Liver (tissue), 9 donors: ENCODE results near the gene ANKRD16. TPM values are rescaled to one million over a fixed set of nuclear protein-coding genes. Genes with fewer than 3 reads are reported as not detected.
"Not testable (repeated sequence)": the region's sequence is repeated elsewhere in the genome, so short reads cannot be mapped to it uniquely, and the experiment has no call there.

Experiments used
- DNase-seq: peaks from one replicate; pipeline ENCODE4 v3.0.0-alpha.2; 2017; ENCODE audit warnings: low spot score
- H3K27ac ChIP-seq, 2 donors: one replicate each; pipeline ENCODE4 v1.7.0; 2013; ENCODE audit warnings: inconsistent platforms in 2 of 2, low read length in 2 of 2, control low read depth in 1 of 2, low read depth in 1 of 2, mild to moderate bottlenecking in 1 of 2
- H3K27me3 ChIP-seq, 4 donors: one replicate each; pipeline versions ENCODE4 v1.6.1 to v1.7.0; 2013; ENCODE audit warnings: low read length in 3 of 4, inconsistent platforms in 1 of 4, mild to moderate bottlenecking in 1 of 4, moderate library complexity in 1 of 4; ENCODE audit not compliant: control insufficient read depth in 4 of 4, insufficient read depth in 4 of 4
- H3K36me3 ChIP-seq, 4 donors: one replicate each; pipeline versions ENCODE4 v1.6.1 to v1.7.0; 2013; ENCODE audit warnings: low read length in 3 of 4, mild to moderate bottlenecking in 3 of 4, low read depth in 1 of 4, moderate library complexity in 1 of 4; ENCODE audit not compliant: control insufficient read depth in 4 of 4, insufficient read depth in 3 of 4
- H3K4me1 ChIP-seq, 4 donors: one replicate each; pipeline versions ENCODE4 v1.6.1 to v1.7.0; 2013; ENCODE audit warnings: low read length in 3 of 4, mild to moderate bottlenecking in 3 of 4, moderate library complexity in 1 of 4; ENCODE audit not compliant: control insufficient read depth in 4 of 4, insufficient read depth in 4 of 4
- H3K4me3 ChIP-seq, 3 donors: one replicate each; pipeline versions ENCODE4 v1.6.1 to v1.7.0; 2013; ENCODE audit warnings: low read length in 3 of 3, control low read depth in 1 of 3, low read depth in 1 of 3, mild to moderate bottlenecking in 1 of 3
- H3K9ac ChIP-seq, 2 donors: one replicate each; pipeline ENCODE4 v1.7.0; 2013; ENCODE audit warnings: low read length in 2 of 2, mild to moderate bottlenecking in 2 of 2, moderate library complexity in 2 of 2, control low read depth in 1 of 2, low read depth in 1 of 2
- H3K9me3 ChIP-seq, 4 donors: one replicate each; pipeline versions ENCODE4 v1.6.1 to v1.7.0; 2013; ENCODE audit warnings: low read length in 3 of 4; ENCODE audit not compliant: control insufficient read depth in 4 of 4
- ATF3 ChIP-seq: IDR thresholded peaks from 2 replicates; pipeline ENCODE4 v1.6.1; 2016; ENCODE audit warnings: antibody characterized with exemption
- CTCF ChIP-seq: fragments of 150-350 bp; IDR thresholded peaks from 2 replicates; pipeline ENCODE4 v1.5.1; 2017; ENCODE audit warnings: improper control_type of control experiment, low read depth, low read length; ENCODE audit not compliant: missing input control
- EGR1 ChIP-seq, 2 donors: IDR thresholded peaks; 2 replicates each; pipeline ENCODE4 v1.6.1; 2016 to 2018; ENCODE audit warnings: antibody characterized with exemption in 2 of 2, low read depth in 2 of 2
- FOXA1 ChIP-seq: IDR thresholded peaks from 2 replicates; pipeline ENCODE4 v1.6.1; 2016; ENCODE audit warnings: antibody characterized with exemption
- FOXA2 ChIP-seq: IDR thresholded peaks from 2 replicates; pipeline ENCODE4 v1.6.1; 2016; ENCODE audit warnings: antibody characterized with exemption
- GABPA ChIP-seq, 2 donors: IDR thresholded peaks in 1 of 2; conservative IDR thresholded peaks in 1 of 2; 2 replicates each; pipeline ENCODE4 v1.6.1; 2016; ENCODE audit warnings: antibody characterized with exemption in 2 of 2, mild to moderate bottlenecking in 1 of 2, moderate library complexity in 1 of 2
- HNF4A ChIP-seq, 2 donors: conservative IDR thresholded peaks; 2 replicates each; pipeline ENCODE4 v1.6.1; 2016; ENCODE audit warnings: antibody characterized with exemption in 2 of 2, mild to moderate bottlenecking in 2 of 2
- NR2F2 ChIP-seq: IDR thresholded peaks from 2 replicates; pipeline ENCODE4 v1.6.1; 2016; ENCODE audit warnings: antibody characterized with exemption
- WGBS: extraction: QIAGEN DNeasy Blood & Tissue Kit; methylation state at CpG from one replicate; pipeline ENCODE4 v1.1.7; 2013; 5-methylcytosine and 5-hydroxymethylcytosine counted together
- polyA plus RNA-seq, 2 donors: library from polyadenylated mRNA; stranded (reverse) in 1 of 2; unstranded in 1 of 2; fragments of 200-250 nt in 1 of 2; fragments of >200 nt in 1 of 2; fragmentation: Nextera tagmentation in 1 of 2; extraction: Ambion mirVana in 1 of 2; gene quantifications; one replicate each; pipeline versions ENCODE4 v1.2.1 to v1.2.3, GENCODE V29; 2013 to 2015
- total RNA-seq, 2 donors: library from RNA; depleted of rRNA; stranded (reverse); fragments of >200 nt; gene quantifications; one replicate each; pipeline ENCODE4 v1.2.3, GENCODE V29; 2014
- donor health status: healthy.
- donor health status: healthy.
- donor health status: healthy.
- donor health status: healthy.
- donor health status: healthy.

ANKRD16 gene
- total and polyA plus RNA-seq, 4 donors = 1.1 to 3.6 (median 2.3) TPM

GRCh38 chr10:5829267-5829666, 60.4 kb downstream of the ANKRD16 start:
- Histone ChIP-seq H3K27ac (no peak overlapping the region), H3K4me3 (no peak overlapping the region), H3K36me3 (no peaks in the 10 kb centered on the region), H3K27me3 (no peaks in the 10 kb centered on the region), H3K9me3 (no peaks in the 10 kb centered on the region), H3K4me1 (no peaks in the 10 kb centered on the region), H3K9ac (no peak overlapping the region)
- DNase-seq = peak; percentile 46
- 89% methylated on average over 9 of the region's 9 CpGs for WGBS
- TF ChIP-seq EGR1 (IDR thresholded peaks at IDR 0.05; ENCODE audit: low read depth in 2 of 2) (no peak), ATF3 (no peak)

GRCh38 chr10:5828725-5829124, 61.0 kb downstream of the ANKRD16 start:
- no peak for DNase-seq
- WGBS = 92% methylated on average over 16 of the region's 16 CpGs
- no peak for TF ChIP-seq GABPA (IDR thresholded peaks at IDR 0.05 in 1 of 2, conservative IDR thresholded peaks at IDR 0.05 in 1 of 2)
- TF ChIP-seq HNF4A (conservative IDR thresholded peaks at IDR 0.05) = no peak
- H3K9me3 ChIP-seq = no peaks in the 10 kb centered on the region
- H3K4me1 ChIP-seq = no peaks in the 10 kb centered on the region
- H3K27me3 ChIP-seq = no peaks in the 10 kb centered on the region
- H3K27ac ChIP-seq = no peak overlapping the region
- no peaks in the 10 kb centered on the region for H3K36me3 ChIP-seq
- H3K4me3 ChIP-seq = no peak overlapping the region
- no peak overlapping the region for H3K9ac ChIP-seq

- Histone ChIP-seq H3K4me3 (no peak overlapping the region), H3K9me3 (no peaks in the 10 kb centered on the region), H3K9ac (no peak overlapping the region), H3K36me3 (no peaks in the 10 kb centered on the region), H3K4me1 (no peaks in the 10 kb centered on the region), H3K27me3 (no peaks in the 10 kb centered on the region), H3K27ac (no peak overlapping the region)
- DNase-seq = no peak
- WGBS = 92% methylated on average over 6 of the region's 6 CpGs
- no peak for TF ChIP-seq FOXA2
- TF ChIP-seq FOXA1 = no peak
- no peak for TF ChIP-seq NR2F2
- TF ChIP-seq CTCF = no peak
Measured at GRCh38 chr10:5827841-5828240, 61.9 kb downstream of the ANKRD16 start.

- not testable (repeated sequence) for DNase-seq, H3K4me1 ChIP-seq, H3K27me3 ChIP-seq, H3K36me3 ChIP-seq, H3K9me3 ChIP-seq, H3K27ac ChIP-seq, H3K9ac ChIP-seq, H3K4me3 ChIP-seq
- 96% methylated on average over 6 of the region's 6 CpGs for WGBS
Measured at GRCh38 chr10:5826511-5826910, 63.2 kb downstream of the ANKRD16 start.
